GM11168 (cell line): ENCODE data around the gene KLHL35.

ENCODE experiments used
- in situ Hi-C: fragments of 300-500 bp; cut with MboI; formaldehyde crosslinking; loops from one replicate; pipeline ENCODE4 v1.12.0; 2022; ENCODE audit warnings: low sequenced_read_pairs; ENCODE audit not compliant: unreplicated experiment

Gene KLHL35

DNA sequence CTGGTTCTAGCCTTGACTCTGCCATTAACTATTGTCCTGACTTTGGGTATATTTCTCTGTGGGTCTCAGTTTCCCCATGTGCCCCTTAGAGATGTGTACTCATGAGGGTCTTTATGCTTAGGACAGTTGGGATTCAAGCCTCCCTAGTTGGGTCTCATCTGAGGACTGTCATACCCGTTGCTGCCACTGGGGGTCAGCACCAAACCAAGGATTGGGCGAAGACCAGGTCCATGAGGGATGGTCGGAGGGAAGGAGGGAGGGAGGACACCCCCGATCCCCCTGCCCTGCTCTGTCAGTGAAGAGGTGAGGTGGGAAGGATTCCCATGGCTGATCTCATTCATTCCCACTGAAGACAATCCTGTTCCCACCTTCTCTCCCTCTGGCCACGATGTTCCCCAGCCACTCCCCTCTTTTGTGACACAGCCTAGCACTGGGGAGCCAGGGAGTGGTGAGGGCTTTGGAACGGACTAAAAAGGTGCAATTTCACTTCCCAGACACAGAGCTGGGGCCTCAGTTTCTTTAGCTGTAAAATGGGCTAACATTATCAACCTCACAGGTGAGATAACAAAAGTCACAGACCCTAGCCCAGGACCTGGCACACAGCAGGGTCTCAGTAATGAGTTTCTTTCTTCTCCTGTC lies 12.4 kb upstream of the KLHL35 start:
- in situ Hi-C loops = loop anchor here (5.0 kb wide), 1 partner anchor 87 kb away; no protein-coding TSS in a partner anchor

DNA sequence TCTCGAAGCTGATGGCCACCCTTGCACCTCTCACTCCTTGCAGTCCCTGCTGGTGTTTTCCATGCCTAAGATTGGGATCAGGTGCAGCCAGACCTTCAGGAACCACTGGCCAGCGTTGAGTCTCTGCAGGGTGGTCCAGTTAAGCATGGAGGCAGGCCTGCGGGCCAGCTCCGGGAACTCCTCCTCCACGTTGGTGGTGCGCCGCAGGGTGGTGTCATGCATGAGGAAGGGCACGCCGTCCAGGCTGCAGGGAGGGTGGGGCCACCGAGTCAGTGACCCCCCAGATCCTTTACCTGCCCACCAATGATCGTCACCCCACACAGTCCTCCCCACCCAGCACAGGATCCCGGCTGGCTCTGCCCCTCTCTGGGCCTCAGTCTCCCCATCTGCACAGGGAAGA lies 10.0 kb upstream of the KLHL35 start:
- in situ Hi-C loops = no loop called here

DNA sequence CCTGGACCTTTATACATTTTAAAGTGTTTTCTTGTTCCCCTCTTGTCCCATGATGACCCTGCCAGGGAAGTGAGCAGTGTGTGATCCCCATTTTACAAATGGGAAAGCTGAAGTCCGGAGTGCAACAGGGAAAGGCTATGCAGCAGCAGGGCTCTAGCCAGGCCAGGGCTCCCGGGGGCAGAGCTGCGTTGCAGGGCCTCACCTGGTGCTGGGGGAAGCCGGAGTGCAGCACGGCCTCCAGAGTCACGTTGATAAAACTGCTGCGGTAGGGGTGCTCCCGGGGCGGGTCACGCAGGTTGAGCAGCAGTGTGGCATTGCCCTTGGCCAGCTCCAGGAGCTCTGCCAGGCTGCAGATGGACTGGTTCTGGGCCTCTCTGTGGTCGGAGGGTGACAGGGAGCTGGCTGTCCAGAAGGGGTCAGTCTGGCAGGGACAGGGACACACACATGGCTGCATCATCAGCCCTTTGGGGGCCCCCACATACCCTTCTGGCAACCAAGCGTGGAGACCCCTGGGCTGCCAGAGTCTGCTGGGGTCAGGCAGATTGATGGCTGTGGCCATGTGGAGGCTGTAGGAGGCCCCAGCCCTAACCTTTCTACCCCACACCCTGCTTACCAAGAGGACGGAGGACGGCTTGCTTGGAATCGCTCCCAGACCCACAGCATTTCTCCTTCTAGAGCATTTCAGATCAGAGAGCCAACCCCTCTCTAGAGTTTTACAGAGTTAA lies 9.3 kb upstream of the KLHL35 start:
- in situ Hi-C loops = no loop called here

DNA sequence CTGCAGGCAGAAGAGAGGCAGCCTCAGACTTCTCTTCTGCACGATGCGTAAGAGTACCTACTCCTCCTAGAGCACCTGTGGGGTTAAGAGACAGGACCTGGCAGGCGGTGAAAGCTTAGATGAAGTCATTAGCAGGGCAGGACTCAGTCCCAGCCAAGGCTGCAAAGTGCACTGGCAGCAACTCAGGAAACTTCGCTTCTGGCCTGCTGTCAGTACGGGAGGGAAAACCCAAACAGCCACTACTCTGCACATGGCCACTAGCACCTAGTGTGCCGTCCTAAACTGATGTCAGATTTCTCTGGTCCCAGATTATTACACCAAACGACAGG lies 8.8 kb upstream of the KLHL35 start:
- in situ Hi-C loops = no loop called here

DNA sequence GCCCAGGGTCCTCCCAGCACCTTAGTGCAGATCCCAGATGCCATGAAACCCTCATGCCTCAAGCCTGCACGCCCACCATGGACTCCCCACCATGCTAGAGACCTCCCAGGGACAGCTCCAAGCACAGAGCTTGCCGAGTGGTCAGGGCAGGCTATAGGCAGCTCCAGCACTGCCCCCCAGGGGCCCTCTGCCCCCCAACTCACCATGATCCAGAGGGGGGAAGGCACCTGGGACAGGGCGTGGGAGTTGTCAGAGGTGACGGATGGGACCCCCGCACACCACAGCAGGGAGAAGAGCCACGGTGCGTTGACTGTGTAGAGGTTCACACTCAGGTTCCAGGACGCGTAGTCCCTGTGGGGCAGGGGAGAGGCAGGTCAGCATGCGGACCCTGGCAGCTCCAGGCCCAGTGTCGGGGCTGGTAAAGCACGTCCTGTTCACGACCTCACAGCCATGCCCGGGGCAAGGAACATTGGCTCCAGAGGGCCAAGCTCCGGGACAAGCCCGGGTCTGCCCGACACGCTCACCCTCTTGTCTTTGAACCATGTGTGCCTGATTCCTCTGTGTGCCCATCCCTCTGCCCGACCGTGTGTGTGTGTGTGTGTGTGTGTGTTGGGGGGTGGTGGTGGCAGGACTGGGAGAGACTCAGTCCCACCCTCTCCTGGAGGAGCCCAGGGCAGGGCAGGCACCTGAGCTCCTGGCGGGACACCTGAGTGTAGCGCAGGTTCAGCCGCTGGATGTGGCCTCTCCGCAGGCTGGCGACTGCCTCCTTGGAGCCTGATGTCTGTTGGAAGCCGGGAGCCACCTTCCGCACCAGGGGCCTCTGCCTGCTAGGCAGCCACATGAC lies 8.2 kb upstream of the KLHL35 start:
- in situ Hi-C loops = no loop called here

DNA sequence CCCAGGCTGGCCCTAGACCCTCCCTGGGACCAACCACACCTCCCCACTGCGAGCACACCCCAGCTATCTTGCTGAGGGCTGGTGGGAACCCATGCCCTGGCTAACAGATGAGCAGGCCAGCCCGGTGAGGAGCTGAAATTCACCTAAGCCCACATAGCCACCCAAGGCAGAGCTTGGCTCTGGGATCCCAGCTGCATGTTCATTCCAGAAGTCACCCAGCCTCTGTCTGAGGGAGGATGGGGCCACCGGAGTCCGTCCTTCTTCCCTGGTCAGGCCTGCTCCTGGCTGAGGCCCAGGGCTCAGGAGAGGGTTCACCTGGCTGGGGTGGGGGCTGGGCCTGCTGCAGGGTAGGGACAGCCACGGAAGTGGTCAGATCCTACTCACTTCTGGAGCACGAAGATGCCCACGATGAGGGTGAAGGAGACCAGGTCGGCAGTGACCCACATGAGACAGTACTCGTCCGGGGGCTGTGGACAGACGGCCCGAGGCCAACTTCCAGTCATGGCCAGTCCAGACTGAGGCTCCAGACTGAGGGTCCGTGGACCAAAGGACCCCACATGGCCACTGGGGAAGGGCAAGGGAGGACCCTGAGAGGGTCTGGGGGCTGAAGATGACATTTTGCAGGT lies 6.6 kb upstream of the KLHL35 start:
- in situ Hi-C loops = no loop called here

DNA sequence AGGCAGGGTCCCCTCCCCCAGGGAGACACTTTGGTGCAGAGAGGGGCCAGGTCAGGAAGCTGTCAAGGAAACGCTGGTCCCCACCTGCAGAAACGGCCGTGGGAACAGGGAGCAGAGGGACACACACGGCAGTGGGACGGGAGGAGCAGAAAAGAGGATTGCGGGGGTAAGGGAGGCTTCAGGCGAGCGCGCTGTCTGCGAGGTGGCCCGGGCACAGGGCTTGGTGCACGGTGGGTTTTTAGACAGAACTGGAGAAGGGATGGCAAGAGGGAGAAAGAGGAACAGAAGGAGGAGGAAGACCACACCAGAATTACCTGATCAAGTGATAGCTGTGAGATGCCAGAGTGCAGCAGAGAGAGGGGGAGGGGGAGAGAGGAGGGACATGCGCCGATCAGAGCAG lies 6.0 kb upstream of the KLHL35 start:
- in situ Hi-C loops = no loop called here

DNA sequence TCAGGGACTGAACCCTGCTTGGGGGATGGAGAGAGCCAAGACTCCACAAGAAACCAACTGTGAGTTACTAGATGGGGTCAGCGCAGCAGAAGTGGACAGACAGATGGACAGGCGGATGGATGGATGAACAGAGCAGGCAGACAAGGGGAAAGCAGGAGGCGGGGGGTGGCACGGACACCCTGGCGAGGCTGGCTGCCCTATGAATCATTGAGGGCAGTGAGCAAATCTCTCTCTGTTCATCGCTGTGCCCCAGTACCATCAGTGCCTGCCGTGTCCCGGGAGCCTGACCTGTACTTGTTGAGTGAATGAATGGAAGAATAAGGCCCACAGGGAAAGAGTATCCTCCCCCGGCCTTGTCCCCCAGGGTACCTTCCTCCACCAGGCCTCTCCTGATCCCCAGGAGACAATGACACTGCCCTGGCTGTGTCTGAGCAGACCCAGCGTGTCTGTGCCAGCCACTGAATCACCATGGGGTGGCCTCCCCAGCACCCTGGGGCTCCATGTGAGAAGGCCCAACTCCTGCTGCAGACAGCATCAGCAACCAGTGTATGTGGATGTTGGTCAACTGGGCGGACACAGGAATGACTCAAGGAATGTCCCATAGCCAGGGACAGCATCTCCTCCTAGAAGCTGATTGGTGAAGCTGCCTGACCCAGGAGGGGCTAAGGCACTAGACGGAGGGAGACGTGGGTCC lies 5.1 kb upstream of the KLHL35 start:
- in situ Hi-C loops = no loop called here

DNA sequence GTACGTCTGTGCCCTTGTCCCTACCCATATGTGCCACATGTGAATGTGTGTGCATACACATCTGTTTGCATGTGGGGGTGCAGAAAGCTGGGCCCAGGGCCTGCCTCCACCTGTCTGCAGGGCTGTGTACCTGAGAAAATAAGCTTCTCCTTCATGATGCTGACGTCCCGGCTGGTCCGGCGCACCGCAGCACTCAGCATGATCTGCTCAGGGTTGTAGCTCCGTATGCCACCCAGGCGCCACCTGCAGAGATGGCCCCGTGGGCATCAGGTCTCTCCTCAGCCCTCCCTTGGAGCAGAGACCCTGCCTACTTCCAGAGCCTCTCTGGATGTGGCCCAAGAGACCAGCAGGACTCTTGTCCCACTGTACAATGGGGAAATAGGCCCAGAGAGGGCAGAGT lies 3.8 kb upstream of the KLHL35 start:
- in situ Hi-C loops = no loop called here

DNA sequence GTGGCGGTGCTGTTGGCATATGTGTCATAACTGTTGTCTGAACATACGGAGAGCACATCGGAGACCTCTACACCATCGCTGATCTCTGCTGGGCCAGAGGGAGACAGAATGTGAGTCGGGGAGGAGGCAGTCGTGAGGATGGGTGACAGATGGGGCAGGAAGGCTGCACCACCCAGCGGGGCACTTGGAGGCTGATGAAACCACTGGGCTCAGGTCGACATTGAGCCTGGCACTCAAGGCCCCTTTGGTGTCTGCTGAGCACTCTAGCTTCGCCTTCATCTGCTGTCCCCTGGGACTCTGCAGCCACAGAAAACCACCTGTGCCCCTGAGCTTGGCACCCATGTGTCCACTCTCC lies 2.5 kb upstream of the KLHL35 start:
- in situ Hi-C loops = no loop called here

DNA sequence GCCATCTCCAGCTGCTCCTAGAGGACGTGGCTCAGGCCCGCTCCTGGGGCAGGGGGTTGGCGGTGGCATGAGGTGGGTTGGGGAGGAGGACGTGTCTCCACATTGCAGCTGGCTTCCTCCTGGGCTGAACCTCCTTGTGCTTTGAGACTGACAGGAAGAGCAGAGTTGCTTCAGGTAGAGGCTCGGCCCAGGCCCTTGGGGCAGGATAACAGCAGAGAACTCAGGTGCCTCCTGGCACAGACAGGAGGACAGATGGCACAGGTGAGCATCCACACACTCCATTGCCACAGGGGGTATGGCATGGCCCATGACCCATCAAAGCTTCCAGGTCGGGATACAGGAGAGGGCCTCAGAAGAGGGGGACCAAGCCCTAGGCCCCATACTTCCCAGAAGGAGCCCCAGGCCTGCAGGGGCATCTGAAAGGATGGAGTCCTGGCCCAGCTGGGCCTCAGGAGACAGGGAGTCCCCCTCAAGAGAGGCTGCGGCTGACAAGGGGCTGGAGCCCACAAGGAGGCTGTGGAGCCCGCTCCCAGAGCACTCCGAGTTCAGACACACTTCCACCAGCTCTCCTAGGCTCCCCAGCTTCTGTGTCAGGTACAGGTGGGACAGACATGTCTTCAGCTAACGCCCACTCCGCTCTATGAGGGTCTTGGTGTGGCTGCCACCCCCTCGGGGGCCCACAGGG lies 2.0 kb upstream of the KLHL35 start:
- in situ Hi-C loops = no loop called here

DNA sequence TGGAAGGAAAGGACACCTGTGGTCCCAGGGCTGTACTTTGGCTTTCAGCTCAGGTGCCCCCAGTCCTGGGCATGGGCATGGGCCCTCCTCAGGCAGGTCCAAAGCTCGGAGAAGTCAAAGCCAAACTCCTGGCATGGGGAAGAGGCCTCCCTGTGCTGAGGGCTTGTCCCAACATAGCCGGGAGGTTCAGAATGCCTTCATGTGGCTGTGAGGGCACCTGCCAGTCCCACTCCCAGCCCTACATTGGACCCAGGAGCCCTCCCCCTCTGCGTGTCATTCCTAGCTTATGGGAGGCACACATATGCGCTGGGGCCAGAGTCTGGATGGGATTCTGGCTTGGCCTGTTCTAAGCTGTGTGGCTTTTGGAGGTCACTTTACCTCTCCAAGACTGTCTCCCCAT lies 1.0 kb upstream of the KLHL35 start:
- in situ Hi-C loops = no loop called here

DNA sequence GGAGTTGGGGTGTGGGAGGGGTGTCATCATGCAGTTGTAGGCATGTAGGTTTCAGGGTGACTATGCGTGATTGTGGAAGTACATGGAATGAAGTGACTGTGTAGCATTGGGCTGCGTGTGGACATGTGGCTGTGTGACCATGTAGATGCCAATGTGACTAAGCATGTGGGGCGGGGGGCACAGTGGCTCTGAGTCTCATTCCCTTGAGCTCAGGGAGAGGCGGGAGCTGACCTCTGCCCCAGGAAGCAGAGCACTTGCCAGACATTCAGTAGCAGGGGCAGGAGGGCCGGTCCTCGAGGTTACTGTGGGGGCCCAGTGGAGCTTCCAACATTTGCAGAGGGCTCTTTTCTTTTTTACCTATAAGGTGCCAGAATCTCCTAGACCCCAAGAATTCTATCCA lies 440 bp upstream of the KLHL35 start:
- in situ Hi-C loops = no loop called here

DNA sequence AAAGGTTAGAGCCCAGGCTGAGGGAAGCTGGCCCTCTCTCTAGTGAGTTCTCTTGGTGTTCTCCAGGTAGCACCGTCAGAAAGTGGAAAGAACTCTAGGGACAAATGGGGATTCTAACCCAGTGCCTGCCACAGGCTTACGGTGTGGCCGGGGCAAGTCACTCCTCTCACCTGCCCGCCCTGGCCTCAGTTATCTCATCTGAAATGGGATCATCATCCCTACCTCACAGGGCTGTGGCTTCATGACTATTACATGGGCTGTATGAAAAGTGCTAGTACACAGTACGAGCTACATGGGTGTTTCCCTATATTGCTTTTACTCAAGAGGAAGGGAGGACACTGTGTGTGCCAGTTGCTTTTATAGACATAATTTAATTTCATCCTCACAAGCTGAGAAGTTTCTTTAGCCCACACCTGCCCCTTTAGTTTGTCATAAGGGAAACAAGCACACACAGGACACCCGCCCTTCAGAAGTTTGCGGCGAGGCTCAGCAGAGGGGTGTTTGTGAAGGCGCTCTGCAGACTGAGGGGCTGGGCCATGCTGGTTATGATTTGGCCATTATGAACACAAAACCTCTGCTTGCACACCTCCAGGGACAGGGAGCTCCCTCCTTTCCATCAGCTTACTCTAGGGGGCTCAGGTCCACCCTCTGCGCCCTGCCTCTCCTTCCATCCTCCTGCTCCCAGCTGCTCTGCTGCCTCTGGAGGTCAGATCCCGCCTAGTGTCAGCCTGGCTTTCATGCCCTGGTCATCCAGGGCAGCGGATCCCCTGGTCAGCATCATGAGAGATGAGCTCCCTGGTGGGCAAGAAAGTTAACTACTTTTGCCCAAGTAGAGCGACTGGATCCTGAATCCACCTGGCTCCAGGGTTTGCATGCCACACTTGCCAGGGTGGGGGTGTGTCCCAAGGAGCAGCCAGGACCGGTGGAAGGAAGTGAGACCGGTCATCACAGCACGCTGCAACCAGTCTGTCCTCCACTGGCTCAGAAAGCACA lies 1.2 kb downstream of the KLHL35 start:
- in situ Hi-C loops = no loop called here

DNA sequence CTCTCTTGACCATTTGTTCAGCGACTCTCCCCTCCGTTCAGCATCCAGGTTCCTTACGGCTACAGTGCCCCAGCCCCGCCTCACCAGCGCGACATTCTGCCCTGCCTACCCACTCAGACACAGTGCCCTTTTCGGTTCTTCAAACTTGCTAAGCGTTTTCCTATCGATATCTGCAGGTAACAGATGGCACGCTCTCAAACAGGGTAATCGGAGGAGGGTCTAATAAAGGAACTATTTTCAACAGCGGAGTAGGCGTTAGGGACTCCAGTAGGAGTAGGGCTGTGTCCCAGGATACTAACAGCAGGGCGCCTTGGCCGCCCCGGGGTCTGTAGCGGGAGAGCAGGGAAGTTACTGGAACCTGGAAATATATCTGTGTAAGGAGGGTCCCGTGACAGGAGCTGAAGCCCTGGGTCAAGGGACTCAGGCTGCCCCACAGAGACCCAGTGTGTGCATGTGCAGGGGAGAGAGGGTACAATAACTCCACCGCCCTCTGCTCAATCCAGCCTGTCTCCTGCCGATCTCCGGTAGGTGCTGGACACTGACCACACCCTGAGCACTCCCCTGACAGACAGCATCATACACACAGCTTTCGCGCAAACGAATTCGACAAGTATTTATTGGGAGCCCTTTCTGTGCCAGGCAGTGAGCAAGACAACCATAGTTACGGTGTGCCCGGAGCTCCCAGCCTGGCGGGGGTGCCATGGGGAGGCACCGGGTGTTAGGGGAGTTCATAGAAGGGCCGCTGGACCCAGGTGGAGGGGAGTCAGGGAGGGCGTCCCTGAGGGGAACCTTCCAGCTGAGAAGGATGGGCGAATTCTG lies 2.1 kb downstream of the KLHL35 start:
- in situ Hi-C loops = no loop called here

DNA sequence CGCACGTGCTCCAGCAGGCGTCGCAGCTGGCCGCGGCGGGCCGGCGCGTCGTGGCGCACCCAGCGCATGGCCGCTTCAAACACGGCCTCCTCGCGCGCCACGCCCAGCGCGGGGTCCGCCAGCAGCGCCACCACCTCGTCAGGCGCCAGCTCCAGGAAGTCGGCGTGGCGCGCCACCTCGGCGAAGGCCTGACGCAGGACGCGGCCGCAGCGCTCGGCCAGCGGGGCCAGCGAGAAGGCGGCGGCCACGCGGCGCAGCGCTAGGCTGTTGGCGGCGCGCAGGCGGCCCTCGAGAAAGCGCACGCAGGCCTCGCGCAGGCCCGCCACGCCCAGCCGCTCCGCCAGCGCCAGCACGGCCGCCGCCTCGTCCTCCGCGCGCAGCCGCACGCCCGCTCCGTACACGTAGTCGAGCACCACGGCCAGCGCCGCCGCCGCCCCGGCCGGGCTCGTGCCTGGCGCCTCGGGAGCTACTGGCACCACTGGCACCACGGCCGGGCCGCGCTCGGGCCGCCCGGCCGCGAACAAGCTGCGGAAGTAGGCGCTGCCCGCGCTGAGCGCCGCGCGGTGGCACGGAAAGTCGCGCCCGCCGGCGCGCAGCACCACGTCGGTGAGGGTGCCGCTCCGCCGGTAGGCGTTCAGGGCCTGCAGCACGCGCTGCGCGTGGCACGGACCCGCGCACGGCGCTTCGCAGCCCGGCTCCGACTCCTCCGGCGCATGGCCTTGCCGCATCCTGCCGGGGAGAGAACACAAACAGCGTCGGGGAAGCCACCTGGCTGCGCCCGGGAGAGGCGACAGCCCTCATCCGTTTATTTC lies 2.9 kb downstream of the KLHL35 start:
- in situ Hi-C loops = no loop called here

DNA sequence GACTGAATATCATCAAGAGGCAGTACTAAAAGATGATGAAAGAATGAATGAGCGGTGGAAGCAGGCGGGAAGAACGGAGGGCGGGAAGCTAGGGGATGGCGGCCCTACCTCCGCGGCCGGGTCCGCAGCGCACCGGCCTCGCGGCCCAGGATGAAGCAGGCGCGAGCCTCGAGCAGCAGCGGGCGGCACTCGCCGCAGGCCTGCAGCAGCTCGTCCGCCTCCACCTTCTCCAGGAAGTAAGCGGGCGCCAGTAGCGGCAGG lies 3.4 kb downstream of the KLHL35 start:
- in situ Hi-C loops = no loop called here
